Measurements from ENCODE around the gene CDKAL1. TPM values are rescaled to one million over a fixed set of nuclear protein-coding genes. Genes with fewer than 3 reads are reported as not detected.

The CDKAL1 gene
- total and polyA plus RNA-seq, 9 of the 15 experiments (the other 6 are each of a cell fraction or from before 2014, with no cell fraction given), result 11.2 to 36.3 (median 20.1) TPM

DNA sequence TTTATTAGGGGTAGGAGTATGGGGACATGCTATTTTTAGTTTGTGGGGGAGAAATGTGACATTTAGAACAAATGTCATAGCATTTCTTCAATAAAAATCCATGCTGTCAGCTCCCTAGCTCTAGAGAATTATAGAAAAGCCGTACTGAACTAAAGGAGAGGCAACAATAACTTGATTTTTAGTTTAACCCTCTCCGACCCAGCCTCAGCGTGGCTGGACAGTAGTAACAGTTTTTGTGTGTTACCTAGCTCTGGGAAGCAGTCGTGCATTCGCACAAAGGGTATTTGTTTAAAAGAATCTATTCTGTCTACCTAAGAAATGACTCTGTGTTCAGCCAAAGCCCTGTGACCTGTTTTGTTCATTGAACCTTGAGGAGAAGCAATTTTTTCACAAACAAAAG, 616.9 kb downstream of the CDKAL1 start:
- POLR2A ChIA-PET, result no interaction called here
- in situ Hi-C loops (cut with MboI) (no loop called here), intact Hi-C loops (cut with micrococcal nuclease) (no loop called here)
- Histone ChIP-seq H3K79me2 (ENCODE audit: control insufficient read depth, insufficient read depth, low read length) (no peaks in the 10 kb centered on the region), H4K20me1 (replicated peaks; ENCODE audit: control insufficient read depth, insufficient read depth, low read length) (no peaks in the 10 kb centered on the region), H3K4me1 (replicated peaks in 1 of 2; ENCODE audit: control insufficient read depth in 2 of 2, insufficient read depth in 2 of 2, low read length in 2 of 2) (no peaks in the 10 kb centered on the region), H3K27ac (ENCODE audit: extremely low read depth, low read depth, low read length) (no peak overlapping the region), H3K27me3 (ENCODE audit: control insufficient read depth in 2 of 2, insufficient read depth in 2 of 2, low read length in 2 of 2) (no peaks in the 10 kb centered on the region), H3K4me2 (ENCODE audit: insufficient read depth, low read length) (no peak overlapping the region), H3K9me3 (replicated peaks; ENCODE audit: control insufficient read depth, insufficient read depth, low read depth, low read length) (no peaks in the 10 kb centered on the region), H3K4me3 (no peak overlapping the region), H3K36me3 (ENCODE audit: control insufficient read depth, insufficient read depth, low read length) (no peaks in the 10 kb centered on the region), H3K9me1 (ENCODE audit: control insufficient read depth, insufficient read depth, low read length) (no peaks in the 10 kb centered on the region), H3K9ac (ENCODE audit: insufficient read depth in 1 of 2, low read depth in 2 of 2, low read length in 2 of 2) (no peak overlapping the region), H2AFZ (ENCODE audit: low read depth, low read length) (no peak overlapping the region)
- WGBS (ENCODE audit: insufficient coverage, low coverage, missing lambda C conversion rate), result 38% methylated on average over 5 of the region's 5 CpGs
- ATAC-seq, result no peak
- FAIRE-seq, result no peak
- DNase-seq (ENCODE audit: extremely low read depth in 1 of 4, low spot score in 3 of 4), result no peak
- BruUV-seq (replicated peaks), result no TSS peak
- CTCF ChIA-PET (ENCODE audit: low intra/inter-chr PET ratio), result no interaction called here
- TF ChIP-seq, protein P1, sequence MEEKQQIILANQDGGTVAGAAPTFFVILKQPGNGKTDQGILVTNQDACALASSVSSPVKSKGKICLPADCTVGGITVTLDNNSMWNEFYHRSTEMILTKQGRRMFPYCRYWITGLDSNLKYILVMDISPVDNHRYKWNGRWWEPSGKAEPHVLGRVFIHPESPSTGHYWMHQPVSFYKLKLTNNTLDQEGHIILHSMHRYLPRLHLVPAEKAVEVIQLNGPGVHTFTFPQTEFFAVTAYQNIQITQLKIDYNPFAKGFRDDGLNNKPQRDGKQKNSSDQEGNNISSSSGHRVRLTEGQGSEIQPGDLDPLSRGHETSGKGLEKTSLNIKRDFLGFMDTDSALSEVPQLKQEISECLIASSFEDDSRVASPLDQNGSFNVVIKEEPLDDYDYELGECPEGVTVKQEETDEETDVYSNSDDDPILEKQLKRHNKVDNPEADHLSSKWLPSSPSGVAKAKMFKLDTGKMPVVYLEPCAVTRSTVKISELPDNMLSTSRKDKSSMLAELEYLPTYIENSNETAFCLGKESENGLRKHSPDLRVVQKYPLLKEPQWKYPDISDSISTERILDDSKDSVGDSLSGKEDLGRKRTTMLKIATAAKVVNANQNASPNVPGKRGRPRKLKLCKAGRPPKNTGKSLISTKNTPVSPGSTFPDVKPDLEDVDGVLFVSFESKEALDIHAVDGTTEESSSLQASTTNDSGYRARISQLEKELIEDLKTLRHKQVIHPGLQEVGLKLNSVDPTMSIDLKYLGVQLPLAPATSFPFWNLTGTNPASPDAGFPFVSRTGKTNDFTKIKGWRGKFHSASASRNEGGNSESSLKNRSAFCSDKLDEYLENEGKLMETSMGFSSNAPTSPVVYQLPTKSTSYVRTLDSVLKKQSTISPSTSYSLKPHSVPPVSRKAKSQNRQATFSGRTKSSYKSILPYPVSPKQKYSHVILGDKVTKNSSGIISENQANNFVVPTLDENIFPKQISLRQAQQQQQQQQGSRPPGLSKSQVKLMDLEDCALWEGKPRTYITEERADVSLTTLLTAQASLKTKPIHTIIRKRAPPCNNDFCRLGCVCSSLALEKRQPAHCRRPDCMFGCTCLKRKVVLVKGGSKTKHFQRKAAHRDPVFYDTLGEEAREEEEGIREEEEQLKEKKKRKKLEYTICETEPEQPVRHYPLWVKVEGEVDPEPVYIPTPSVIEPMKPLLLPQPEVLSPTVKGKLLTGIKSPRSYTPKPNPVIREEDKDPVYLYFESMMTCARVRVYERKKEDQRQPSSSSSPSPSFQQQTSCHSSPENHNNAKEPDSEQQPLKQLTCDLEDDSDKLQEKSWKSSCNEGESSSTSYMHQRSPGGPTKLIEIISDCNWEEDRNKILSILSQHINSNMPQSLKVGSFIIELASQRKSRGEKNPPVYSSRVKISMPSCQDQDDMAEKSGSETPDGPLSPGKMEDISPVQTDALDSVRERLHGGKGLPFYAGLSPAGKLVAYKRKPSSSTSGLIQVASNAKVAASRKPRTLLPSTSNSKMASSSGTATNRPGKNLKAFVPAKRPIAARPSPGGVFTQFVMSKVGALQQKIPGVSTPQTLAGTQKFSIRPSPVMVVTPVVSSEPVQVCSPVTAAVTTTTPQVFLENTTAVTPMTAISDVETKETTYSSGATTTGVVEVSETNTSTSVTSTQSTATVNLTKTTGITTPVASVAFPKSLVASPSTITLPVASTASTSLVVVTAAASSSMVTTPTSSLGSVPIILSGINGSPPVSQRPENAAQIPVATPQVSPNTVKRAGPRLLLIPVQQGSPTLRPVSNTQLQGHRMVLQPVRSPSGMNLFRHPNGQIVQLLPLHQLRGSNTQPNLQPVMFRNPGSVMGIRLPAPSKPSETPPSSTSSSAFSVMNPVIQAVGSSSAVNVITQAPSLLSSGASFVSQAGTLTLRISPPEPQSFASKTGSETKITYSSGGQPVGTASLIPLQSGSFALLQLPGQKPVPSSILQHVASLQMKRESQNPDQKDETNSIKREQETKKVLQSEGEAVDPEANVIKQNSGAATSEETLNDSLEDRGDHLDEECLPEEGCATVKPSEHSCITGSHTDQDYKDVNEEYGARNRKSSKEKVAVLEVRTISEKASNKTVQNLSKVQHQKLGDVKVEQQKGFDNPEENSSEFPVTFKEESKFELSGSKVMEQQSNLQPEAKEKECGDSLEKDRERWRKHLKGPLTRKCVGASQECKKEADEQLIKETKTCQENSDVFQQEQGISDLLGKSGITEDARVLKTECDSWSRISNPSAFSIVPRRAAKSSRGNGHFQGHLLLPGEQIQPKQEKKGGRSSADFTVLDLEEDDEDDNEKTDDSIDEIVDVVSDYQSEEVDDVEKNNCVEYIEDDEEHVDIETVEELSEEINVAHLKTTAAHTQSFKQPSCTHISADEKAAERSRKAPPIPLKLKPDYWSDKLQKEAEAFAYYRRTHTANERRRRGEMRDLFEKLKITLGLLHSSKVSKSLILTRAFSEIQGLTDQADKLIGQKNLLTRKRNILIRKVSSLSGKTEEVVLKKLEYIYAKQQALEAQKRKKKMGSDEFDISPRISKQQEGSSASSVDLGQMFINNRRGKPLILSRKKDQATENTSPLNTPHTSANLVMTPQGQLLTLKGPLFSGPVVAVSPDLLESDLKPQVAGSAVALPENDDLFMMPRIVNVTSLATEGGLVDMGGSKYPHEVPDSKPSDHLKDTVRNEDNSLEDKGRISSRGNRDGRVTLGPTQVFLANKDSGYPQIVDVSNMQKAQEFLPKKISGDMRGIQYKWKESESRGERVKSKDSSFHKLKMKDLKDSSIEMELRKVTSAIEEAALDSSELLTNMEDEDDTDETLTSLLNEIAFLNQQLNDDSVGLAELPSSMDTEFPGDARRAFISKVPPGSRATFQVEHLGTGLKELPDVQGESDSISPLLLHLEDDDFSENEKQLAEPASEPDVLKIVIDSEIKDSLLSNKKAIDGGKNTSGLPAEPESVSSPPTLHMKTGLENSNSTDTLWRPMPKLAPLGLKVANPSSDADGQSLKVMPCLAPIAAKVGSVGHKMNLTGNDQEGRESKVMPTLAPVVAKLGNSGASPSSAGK (IDR thresholded peaks at IDR 0.05), result no peak
- TF ChIP-seq POLR2G (IDR thresholded peaks at IDR 0.05; ENCODE audit: low read depth, low read length) (no peak), CEBPG (CRISPR knock-in tag; IDR thresholded peaks at IDR 0.05) (no peak), CEBPG (tag; conservative IDR thresholded peaks at IDR 0.05 in 1 of 2, IDR thresholded peaks at IDR 0.05 in 1 of 2) (no peak), ZNF766 (CRISPR knock-in tag; conservative IDR thresholded peaks at IDR 0.05) (no peak), POLR2AphosphoS5 (IDR thresholded peaks at IDR 0.05; ENCODE audit: control insufficient read depth, insufficient read depth, low read depth, low read length) (no peak)
- TF ChIP-seq, protein P2, sequence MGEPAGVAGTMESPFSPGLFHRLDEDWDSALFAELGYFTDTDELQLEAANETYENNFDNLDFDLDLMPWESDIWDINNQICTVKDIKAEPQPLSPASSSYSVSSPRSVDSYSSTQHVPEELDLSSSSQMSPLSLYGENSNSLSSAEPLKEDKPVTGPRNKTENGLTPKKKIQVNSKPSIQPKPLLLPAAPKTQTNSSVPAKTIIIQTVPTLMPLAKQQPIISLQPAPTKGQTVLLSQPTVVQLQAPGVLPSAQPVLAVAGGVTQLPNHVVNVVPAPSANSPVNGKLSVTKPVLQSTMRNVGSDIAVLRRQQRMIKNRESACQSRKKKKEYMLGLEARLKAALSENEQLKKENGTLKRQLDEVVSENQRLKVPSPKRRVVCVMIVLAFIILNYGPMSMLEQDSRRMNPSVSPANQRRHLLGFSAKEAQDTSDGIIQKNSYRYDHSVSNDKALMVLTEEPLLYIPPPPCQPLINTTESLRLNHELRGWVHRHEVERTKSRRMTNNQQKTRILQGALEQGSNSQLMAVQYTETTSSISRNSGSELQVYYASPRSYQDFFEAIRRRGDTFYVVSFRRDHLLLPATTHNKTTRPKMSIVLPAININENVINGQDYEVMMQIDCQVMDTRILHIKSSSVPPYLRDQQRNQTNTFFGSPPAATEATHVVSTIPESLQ (CRISPR knock-in tag; IDR thresholded peaks at IDR 0.05), result no peak
- TF ChIP-seq, protein P3, sequence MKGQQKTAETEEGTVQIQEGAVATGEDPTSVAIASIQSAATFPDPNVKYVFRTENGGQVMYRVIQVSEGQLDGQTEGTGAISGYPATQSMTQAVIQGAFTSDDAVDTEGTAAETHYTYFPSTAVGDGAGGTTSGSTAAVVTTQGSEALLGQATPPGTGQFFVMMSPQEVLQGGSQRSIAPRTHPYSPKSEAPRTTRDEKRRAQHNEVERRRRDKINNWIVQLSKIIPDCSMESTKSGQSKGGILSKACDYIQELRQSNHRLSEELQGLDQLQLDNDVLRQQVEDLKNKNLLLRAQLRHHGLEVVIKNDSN (CRISPR knock-in tag; IDR thresholded peaks at IDR 0.05), result no peak

All from K562 (cell line).